Epithelial cell of esophagus (primary cell): Measurements from ENCODE around the gene CCT2.
A peak's percentile ranks its signal among the peaks of the same experiment; 100 is the strongest.

Experiments
- DNase-seq: peaks from one replicate; pipeline ENCODE4 v3.0.0; 2010; ENCODE audit warnings: low read depth
- H3K4me3 ChIP-seq: 2 replicates; pipeline ENCODE4 v1.5.1; 2011; ENCODE audit warnings: mild to moderate bottlenecking, low read length, control low read depth
- TF ChIP-seq, protein P1 (sequence below): IDR thresholded peaks from 2 replicates; pipeline ENCODE4 v1.5.1; 2011; ENCODE audit warnings: low read depth, mild to moderate bottlenecking, low read length, control low read depth, inconsistent platforms; ENCODE audit not compliant: insufficient read depth; ENCODE audit errors: missing control alignments

Gene CCT2

DNA sequence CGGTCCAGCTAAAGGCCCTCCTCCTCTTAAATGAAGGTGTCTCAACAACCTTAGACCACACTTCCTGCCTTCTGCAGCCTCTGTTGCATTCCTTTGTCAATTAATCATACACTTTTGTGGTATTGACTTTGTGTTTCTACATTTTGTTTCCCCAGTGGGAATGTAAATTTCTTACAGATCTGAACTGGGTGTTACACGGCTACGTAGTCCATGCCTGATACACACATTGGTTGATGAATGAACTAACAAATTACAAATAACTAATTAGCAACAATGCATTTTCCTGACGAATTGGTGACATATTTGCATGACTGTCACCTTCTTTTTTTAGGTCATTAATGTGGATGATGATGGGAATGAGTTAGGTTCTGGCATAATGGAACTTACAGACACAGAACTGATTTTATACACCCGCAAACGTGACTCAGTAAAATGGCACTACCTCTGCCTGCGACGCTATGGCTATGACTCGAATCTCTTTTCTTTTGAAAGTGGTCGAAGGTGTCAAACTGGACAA is 15.2 kb upstream of the CCT2 start:
- peak; percentile 83 for DNase-seq
- H3K4me3 ChIP-seq: no peak overlapping the region
- TF ChIP-seq, protein P1, sequence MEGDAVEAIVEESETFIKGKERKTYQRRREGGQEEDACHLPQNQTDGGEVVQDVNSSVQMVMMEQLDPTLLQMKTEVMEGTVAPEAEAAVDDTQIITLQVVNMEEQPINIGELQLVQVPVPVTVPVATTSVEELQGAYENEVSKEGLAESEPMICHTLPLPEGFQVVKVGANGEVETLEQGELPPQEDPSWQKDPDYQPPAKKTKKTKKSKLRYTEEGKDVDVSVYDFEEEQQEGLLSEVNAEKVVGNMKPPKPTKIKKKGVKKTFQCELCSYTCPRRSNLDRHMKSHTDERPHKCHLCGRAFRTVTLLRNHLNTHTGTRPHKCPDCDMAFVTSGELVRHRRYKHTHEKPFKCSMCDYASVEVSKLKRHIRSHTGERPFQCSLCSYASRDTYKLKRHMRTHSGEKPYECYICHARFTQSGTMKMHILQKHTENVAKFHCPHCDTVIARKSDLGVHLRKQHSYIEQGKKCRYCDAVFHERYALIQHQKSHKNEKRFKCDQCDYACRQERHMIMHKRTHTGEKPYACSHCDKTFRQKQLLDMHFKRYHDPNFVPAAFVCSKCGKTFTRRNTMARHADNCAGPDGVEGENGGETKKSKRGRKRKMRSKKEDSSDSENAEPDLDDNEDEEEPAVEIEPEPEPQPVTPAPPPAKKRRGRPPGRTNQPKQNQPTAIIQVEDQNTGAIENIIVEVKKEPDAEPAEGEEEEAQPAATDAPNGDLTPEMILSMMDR: no peak

DNA sequence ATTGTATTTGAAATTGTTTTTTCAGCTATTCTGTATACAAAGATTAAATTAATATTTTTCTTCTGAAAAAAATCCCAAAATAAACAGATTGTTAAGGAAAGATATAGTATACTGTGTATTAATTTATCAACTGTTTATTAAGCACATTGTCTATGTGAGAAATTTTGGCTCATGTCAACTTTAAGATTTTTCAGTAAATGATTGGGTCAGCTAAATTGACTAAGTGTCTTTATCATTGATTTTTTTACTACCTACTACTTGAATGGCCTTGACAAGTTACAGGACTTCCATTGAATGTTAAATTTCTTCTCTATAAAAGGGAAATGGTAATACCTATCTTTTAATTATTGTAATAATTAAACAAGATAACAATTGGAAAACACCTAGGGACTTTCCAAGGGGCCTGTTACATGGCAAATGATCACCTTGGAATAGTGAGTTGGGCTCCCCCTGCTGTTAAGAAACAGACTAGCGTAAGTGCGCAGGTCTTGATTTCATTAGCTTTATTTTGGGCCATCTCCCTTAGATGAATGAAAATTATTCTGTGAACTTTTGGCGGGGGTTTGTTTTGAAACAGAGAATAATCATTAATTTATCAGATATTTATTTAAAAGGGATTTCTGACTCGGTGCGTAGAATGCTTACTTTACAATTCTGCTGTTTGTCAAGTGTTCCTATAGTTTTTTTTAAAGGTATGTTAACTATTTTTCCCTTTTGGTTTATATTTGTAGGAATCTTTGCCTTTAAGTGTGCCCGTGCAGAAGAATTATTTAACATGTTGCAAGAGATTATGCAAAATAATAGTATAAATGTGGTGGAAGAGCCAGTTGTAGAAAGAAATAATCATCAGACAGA is 14.5 kb upstream of the CCT2 start:
- TF ChIP-seq, protein P1: peak; percentile 85
- no peak overlapping the region for H3K4me3 ChIP-seq
- DNase-seq: peak; percentile 83

DNA sequence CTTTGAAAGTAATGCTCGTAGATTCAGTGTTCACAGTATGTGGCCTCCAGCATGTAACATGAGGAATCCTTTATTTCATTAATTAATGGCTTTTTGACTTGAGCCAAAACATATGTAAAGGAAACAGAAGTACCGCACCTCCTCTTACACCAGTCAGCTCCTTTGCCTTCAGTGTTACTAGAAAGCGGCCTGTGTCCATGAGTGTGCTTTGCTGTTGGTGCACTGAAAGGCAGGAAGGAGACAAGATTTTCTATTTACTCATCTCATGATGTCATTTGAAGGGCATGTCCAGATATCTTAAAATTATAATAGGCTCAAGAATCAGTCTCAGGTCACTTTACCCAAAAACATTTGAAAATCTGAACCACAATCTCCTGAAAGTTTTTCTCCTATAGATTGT is 9.9 kb upstream of the CCT2 start:
- H3K4me3 ChIP-seq: no peak overlapping the region
- TF ChIP-seq, protein P1: no peak
- no peak for DNase-seq

DNA sequence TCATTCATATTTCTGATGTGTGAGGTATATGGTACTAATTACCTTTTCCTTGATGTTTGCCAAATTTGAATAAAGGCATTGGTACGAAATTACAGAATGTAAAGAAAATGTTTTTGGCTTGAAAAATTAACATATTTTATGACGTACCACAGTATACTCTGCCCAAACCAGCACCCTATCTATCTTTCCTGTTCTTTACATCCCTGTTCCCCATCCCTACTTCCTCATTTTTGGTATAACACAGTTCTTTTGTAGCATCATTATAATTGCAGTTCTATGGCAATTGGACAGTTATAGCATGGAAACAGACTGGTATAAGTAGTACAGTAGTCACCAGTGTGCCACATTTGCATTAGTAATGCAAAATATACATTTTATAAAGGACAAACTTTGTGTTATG is 7.0 kb upstream of the CCT2 start:
- TF ChIP-seq, protein P1: no peak
- no peak for DNase-seq
- no peak overlapping the region for H3K4me3 ChIP-seq

DNA sequence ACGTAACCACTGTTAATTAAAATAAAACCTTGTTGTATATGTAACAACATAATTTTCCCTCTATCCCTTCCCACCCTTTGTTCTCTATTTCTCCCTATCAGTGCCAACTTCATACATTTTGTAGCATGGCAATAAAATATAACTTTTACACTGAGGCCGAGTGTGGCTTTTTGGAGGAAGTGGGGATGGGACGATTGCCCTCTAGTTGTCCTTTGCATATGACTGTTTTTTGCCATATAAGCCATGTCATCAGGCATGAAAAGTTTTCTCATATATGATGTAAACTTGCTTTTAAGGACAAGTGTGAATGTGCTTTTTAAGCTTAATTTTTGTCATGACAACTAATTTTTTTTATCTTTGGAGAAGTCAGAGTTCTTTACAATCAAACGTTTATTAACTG is 6.2 kb upstream of the CCT2 start:
- no peak for DNase-seq
- TF ChIP-seq, protein P1: no peak
- no peak overlapping the region for H3K4me3 ChIP-seq

DNA sequence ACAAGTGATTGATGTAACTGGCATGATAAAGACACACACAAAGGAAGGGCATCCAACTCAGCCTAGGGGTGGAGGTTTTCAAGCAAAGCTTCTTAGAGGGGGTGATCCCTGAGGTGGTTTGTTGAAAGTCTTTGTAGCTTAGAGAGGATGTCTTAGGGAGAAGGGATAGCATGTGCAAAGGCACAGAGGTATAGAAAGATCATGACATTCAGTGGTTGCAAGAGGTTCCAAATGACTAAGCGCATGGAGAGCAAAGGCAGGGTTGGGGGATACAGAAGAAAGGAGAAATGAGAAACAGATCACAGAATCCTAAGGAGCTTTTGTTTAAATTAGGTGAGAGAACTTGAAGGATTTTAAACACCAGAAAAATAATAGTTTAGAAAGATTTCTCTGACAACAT is 5.2 kb upstream of the CCT2 start:
- no peak for DNase-seq
- TF ChIP-seq, protein P1: no peak
- no peak overlapping the region for H3K4me3 ChIP-seq
